ENCODE data around the gene TLL2.

The TLL2 gene

DNA sequence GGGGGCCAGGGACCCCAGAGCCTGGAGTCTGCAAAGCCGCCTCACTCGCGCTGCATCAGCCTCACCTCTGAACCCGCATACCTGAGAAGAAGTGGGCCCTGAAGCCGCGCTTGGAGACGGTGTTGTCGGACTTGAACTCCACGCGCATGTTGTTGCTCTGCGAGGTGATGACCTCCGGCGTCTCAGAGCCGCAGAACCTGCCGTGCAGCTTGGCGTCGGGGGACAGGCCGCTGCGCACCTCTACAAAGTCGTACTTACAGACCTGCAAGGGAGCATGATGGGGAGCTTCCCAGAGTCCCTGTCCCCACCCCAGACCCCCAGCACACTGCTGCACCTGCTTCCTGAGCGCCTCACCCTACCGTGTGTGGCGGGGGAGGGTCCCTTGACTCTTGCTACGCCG, 129.2 kb downstream of the TLL2 start:
- DNase-seq: no peak

DNA sequence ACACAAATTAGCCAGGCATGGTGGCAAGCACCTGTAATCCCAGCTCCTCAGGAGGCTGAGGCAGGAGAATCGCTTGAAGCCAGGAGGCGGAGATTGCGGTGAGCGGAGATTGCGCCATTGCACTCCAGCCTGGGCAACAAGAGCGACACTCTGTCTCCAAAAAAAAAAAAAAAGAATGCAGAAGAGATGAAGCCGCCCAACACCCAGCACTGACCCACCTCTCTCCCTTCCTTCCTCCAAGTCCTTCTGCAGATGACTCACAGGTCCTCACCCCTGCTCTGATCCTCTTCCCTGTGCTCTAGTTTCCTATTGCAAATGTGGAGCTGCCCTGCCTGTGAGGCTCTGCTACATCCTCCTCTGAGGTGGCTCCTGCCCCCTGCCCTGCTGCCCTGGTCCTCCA, 132.9 kb downstream of the TLL2 start:
- DNase-seq: no peak

DNA sequence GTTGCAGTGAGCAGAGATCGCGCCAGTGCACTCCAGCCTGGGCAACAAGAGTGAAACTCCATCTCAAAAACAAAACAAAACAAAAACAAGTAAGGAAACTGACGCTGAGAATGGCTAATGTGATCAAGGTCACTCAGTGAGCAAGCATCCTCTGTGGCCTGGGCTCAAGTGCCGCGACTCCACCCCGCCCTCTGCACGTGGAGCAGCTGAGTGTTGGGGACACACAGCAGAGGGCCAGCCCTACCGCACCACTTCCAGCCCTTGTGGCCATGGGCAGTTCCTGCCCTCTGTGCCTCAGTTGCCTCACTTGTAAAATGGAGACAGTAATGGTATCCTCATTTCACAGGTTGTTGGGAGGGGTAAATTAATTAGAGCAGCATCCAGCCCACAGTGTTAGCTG, 134.0 kb downstream of the TLL2 start:
- DNase-seq: no peak

DNA sequence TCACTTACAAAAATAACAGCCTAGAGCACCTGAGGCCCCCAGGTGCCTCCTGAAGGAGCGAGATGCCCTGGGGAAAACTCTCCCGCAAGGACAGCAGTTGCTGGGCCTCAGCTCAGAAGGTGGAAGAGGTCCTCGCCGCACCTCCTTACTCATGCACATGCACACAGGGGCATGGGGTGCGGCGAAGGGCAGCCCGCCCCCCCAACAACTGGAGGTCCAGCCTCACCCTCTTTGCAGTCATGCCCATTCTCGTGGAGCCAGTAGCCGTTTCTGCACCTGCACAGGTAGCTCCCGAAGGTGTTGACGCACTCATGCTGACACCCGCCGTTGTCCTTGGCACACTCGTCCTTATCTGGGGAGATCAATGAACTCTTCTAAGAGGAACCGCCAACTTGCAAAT, 135.0 kb downstream of the TLL2 start:
- no peak for DNase-seq

DNA sequence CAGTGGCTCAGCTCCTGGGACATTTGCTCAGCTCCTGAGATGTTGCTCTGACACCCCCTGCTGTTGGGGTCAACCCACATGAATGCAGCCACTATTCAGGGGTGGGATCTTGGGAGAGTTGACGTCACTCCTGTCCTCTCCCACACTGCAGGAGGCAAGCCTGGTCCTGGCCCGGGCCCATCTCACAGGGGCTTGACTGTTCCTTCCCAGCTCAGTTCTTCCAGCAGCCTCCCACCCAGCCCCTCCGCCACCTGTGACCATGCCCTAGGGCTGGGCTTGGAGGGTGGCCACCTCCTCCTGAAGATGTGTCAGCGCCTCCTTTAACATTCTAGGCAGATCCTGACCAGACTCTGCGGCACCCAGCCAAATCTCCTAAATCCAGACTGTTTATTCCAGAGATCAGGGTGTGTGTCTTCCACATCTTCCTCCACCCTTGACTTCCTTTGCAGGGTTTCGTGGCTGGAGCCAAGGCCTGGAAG, 135.9 kb downstream of the TLL2 start:
- no peak for DNase-seq

DNA sequence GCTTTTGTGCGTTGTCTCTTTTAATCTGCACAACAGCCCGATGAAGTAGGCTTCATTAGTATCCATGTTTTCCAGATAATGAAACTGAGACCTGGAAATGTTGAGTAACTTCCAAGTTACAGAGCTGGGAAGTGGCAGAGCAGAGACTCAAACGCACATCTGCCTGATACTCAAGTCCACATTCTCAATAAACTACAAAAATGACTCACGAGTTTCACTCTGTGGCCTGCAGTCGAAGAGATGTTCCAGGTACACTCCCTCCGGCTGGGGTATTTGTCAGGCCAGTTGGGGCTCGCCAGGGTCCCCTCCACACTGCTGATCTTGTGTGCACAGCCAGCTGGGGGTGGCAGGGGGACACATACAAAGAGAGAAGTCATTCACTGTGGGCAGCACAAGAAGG, 137.2 kb downstream of the TLL2 start:
- DNase-seq: no peak

DNA sequence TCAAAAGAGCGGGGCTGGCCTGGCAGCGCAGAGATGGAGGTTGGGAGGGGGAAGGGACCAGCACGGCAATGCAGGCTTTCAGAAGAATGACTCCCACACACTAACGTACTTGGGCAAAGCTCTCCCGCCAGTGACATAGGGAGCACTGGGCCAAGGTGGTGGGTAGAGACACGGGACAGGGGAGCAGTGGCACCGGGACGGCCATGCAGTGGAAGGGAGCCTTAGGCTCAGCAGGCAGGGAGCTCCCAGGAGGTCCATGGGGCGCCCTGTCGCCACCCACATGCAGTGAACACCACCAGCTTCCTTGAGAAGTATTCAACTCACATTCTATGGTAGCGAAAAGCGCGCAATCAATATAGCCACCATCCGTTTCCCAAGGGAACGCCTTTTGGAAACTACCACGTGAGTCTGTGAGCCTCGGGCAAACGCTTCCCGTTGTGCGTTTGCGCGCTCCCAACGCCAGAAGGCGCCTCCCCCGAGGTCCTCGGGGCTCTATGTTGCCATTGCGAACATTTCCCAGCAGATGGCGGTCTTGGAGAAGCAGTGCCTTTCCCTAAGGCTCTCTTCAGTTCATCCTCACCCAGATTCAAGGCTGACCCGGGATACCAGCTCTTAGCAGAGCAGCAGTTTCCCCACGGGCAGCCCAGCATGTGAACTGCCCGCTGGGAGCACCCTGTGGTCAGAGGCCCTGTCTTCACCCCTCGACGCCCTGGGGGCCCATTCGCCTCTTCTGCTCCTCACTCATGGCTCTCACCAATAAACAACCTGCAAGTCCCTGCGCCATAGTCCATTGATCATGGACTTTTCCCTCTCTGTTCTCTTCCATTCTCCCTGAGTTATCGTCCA, 138.5 kb downstream of the TLL2 start:
- DNase-seq: peak; percentile 97

DNA sequence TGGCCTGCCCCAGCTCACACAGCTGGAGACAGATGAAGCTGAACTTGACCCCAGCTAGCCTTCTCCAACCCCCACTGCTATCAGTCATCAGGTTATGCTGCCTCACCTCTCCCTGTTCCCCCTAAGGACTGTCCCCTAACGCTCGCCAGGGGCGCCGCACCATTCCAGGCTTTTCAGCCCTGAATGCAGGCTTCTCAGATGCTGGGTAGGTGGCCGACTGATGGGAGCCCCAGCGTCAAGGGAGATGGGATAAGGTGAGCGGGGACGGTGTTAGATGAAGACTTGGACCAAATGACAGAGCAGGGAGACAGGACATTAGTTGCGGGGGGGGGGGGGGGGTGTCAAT, 139.1 kb downstream of the TLL2 start:
- DNase-seq: peak; percentile 21

DNA sequence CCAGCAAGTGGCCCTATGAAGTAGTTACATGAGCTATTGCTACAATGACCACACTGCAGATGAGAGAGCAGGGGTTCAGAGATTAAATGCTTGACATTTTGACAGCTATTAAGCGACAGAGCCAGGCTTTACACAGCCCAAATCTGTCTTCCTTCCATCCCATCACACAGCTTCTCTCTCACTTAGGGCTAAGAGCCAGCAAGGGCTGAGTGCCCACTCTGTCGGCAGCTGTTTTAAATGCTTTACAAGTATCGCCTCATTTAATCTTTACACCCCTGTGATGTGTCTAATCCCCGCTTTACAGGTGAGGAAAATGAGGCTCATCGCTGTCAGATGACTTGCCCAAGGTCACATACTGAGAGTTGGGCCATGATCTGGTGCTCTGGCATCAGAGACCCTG, 139.7 kb downstream of the TLL2 start:
- no peak for DNase-seq

DNA sequence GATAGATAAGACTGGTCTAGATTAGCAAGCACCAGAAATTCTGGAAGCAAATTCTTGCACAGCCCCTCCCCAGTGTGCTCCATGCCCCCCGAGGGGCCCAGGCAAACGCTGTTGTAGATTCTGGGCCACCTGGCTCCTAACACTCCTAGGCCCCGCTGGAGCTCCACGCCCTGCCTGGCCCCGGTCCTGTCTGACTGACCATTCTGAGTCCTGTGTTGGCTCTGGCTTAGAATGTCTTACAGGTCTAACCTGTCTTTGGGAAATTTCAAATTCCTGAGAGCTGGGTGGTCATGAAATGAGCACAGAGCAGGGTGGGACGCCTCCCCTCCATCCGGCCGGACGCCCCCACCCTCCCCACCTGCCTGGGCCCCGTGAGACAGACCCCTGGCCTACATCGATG, 142.4 kb downstream of the TLL2 start:
- no peak for DNase-seq

DNA sequence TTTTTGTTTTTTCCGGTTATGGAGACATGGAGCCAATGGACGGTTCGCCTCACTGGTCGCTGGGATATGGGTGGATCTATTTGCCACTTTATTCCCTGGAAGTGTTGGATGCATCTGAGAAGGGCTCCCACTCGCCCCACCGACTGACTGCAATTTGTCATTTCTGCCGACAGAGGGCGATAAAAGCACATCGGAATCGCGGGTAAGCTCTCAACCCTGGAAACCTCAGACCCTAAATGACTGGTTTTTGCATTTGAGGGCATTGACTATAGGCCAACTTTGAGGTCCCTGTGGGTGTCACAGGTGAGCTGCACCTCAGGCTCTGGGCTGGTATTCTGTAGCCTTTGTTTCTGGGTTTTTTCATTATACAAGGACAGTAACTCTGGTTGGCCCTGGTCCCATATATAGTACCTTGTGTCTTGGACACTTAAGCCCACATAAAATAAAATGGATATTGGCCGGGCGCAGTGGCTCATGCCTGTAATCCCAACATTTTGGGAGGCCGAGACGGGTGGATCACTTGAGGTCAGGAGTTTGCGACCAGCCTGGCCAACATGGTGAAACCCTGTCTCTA, 143.1 kb downstream of the TLL2 start:
- DNase-seq: peak; percentile 84

DNA sequence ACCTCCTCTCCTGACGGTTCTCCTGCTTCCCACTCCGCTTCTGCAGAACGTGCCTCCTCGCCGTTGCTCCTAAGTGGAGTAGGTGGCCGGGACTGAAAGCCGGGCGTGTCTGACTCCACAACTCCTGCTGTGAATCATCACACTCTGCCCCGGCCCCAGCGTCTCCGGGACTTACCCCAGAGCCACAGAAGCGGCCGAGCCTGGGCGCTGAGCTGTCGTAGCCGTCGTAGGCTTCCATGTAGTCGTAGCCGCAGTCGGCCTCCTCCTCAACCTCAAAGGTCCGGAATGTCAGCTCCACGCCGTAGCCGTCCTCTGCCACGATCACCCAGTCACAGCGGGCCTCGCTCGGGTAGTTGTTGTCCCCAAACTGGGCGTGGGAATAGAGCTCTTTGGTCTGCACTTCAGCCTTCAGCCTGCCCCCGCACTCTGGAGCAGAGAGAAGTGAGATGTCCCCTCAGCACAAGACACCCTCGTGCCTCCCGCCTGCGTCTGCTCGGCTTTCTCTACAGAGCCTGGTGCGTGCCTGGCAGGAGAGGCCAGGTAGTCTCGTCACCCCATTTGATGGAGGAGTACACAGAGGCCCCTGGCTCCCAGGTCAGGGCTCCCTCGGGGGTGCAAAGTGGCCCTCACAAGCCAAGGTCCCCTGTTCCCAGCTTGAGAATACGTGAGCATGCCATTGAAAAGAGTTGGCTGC, 143.7 kb downstream of the TLL2 start:
- DNase-seq: no peak

DNA sequence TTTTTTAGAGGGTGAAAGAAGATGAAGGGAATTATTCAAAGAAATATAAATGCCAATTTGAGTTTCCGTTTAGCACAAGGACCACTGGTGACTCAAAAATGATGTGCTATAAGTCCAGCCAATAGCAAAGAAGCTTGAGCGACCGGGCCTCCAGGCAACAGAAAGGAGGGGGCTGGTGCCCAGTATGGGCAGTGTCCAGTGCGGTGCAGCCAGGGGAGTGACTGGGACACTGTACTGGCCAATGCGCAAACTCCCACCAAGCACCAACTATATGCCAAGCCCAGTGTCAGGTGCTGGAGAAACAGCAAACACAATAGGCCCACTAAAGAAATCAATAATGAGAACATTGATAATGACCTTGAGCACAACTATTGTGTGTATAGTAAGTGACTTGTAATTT, 144.8 kb downstream of the TLL2 start:
- DNase-seq: no peak

DNA sequence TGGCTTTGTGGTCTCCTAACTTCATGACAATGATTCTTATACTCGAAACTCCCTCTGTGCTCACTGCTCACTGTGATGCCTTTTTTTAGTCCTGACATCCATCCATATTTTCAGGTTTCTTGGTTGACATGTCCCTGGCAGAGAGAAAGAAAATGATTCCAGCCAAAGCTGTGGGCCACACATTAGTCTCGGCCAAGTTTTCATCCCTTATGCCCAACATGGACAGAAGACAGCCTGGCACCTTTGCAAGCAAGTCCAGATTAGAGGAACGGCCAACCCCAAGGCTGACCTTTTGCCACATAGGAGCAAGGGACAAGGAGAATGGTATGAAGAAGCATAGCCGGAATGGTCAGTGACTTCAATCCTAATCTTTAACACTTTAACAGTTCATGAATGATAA, 146.3 kb downstream of the TLL2 start:
- no peak for DNase-seq

DNA sequence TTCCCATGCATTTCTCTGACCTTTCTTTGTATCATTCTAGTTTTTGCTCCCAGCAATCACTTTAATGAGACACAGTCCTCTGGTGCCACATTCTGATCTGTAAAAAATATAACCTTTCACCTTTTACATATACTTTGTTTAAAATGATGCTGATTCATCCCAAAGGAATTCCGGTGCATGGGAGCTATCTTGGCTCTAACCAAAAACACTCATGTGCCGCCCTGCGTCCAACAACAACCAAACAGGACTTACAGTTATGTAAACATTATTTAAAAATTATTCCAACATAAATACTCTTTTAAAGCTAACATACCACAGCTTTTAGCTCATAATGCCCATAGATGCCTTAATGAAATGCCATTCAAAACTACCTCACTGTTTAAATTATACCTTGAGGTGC, 147.2 kb downstream of the TLL2 start:
- DNase-seq: no peak

DNA sequence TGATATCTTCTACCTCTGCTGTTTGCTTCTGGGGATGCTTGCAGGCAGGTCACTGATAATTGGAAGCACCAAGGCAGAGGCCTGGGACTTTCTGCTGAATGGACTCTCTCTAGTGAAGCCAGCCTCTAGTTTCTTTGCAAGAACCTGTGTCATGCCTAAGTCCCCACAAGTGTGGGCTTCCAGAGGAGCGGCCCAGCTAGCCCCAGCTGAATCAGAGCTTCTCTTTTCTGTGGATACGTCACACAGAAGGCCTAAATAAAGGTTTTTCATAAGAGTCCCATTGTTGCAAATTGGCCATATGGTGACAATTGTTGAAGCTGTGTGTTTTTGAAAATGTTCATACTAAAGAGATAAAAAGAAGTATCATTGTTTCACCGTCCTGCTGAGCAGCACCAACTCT, 148.2 kb downstream of the TLL2 start:
- DNase-seq: no peak

DNA sequence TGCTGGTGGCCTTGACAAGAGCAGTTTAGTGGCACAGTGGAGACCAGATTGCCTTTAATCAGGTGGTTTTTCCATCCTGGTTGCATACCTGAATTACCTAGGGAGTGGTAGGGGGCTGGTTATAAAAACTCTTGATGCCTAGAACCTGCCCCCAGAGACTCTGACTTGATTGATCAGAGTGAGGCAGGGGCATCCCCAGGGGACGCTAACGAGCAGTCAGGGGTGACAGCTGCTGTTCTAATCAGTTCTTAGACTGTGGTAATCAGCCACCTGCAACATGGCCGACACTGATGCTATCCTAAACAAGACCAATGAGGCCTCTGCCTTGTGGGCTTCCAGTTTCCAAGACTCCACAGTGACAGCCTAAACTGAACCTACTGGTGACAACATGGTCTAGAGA, 153.0 kb downstream of the TLL2 start:
- DNase-seq: no peak

DNA sequence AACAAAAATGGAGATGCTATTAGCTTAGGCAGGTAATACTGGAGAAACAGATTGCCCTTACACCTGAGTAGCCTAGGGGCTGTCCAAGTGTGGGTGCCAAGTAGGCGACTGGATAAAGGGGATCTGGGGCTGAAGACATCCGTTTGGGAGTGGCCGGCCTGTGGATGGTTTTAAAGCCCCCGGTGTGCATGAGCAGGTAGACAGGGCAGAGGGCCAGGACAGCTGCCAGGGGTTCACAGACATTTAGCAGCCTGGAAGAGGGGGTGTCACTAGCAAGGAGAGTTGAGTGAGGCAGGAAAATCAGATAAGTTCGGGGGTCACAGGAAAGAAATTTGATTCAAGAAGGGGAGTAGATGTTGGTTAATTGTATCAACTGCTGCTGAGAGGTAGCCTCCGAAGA, 153.4 kb downstream of the TLL2 start:
- DNase-seq: no peak

DNA sequence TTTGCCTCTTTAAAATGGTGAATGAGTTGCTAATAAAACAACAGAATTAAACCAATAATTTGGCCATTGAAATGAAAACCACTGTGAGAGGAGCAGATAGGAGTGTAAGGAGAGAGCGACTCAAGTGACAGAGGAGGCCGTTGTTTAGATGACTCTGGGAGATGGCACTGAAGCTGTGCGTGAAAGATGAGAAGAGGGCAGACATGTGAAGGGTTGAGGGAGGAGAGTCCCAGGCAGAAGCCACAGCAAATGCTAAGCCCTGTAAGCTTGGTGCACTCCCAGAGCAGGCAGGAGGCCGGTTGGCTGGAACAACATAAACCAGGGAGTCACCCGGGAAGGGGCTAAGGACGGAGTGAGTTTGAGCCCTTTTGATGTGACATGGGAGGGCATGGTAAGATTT, 154.1 kb downstream of the TLL2 start:
- no peak for DNase-seq

DNA sequence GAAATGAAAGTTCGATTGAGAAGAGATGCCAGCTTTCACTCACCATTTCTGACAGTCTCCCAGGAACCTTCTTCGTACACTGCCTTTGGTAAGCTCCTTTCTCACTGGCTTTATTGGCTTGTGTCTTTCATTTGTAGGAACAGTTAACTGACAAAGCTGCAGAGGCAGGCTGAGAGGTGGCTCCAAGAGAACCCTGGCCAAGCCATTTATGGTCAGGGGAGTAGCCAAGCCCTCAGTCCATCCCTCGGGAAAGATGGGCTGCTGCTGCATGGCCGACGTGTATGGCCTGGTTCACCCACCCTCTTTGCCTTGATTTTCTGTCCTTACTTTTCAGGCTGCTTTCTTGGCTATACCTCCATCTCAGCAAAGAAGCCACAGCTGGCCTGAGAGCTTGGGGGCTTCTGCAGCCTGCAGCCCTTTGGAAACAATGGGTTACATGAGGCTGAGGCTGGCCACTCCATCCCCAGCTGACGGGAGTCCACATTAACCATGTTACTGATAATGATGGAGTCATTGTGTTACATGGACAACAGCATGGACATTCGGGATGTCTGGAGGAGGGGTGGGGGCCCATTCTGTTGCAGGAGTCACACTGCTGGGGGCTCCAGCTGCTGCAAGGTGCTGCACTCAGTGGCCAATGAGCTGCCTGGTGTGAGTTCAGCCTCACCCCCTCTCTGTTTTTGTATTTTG, 154.7 kb downstream of the TLL2 start, which contains the start of gene OPALIN:
Gene OPALIN (minus strand): TSS at position 152 of the 690 bp plus-strand sequence. CDS start 106 bp downstream, at position 46.
- no peak for DNase-seq

DNA sequence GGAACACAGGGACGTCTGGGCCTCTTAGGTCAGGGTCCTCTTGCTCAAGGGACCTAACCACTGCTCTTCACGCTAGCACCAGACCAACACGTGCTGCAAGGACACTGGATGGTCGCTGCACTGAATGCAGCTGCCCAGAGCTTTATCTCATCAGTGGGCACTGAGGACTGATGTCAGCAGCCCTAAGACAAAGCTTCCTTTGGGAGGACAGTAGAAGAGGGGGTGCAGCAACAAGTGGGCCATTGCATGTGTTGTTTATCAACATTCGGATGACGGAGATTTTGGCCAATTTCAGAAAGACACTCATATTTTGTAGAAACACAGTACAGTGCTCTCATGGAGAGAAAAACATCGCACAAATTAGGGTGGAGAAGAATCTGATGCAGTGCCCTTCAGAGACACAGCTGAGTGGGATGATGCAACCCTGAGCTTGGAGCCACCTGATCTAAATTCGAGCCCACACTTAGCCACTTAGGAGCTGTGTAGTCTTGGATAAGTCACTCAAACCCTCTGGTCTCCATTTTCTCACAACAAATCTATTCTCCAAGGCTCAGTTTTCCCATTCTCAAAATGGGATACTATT, 156.6 kb downstream of the TLL2 start:
- DNase-seq: no peak

DNA sequence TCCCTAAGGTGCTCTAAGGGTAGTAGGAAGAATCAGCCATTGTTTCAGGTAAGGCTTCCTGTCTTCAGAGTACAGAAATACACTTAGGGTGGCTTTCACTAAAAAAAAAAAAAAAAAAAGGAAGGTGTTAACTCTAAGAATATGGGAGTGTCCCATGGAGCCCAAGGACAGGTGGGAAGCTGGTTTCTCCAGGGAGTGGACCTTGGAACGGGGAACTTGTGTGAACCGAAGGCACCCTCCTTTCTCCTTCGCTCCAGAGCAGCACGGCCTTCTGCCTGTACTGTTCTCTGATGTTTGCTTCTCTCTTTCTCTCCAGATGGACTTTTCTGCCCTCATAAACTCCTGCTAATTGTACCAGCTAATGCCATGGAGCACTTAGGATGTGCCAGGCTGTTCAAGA, 161.1 kb downstream of the TLL2 start:
- no peak for DNase-seq

DNA sequence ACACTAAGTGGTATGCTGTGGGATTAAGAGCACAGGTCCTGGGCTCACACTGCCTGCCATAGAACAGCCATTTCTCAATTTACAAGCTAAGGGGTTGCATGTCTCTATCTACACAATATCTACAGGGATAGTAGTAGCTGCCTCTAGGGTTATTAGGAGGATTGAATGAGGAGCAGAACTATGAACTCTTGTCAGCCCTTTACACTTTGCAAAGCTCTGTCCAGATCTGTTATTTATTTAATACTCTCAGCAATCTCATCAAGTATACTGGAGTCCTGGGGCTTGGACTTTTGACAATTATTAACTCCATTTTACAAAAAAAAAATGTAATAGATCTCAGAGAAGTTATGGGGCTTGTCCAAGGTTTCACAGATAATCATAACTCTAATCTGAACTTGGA, 161.7 kb downstream of the TLL2 start:
- DNase-seq: no peak

All from eye (tissue), 1 donor.